Spinal cord (tissue), 10 donors: ENCODE results near the gene TSHZ2. TPM values are rescaled to one million over a fixed set of nuclear protein-coding genes. Genes with fewer than 3 reads are reported as not detected.

Experiments used
- DNase-seq, 6 donors: peaks; one replicate each; pipeline versions ENCODE4 v3.0.0 to v3.0.0-alpha.2; 2013 to 2015; ENCODE audit warnings: low spot score in 6 of 6, low read depth in 4 of 6
- H3K27ac ChIP-seq: one replicate; pipeline ENCODE4 v1.5.1; 2013; ENCODE audit warnings: low read depth, low read length, control low read depth
- H3K27me3 ChIP-seq: one replicate; pipeline ENCODE4 v1.6.1; 2013; ENCODE audit warnings: low read length; ENCODE audit not compliant: control insufficient read depth, insufficient read depth
- H3K36me3 ChIP-seq: one replicate; pipeline ENCODE4 v1.6.1; 2013; ENCODE audit warnings: low read length; ENCODE audit not compliant: control insufficient read depth, insufficient read depth
- H3K4me1 ChIP-seq: one replicate; pipeline ENCODE4 v1.6.1; 2013; ENCODE audit warnings: low read length; ENCODE audit not compliant: control insufficient read depth, insufficient read depth
- H3K4me3 ChIP-seq: one replicate; pipeline ENCODE4 v1.5.1; 2013; ENCODE audit warnings: low read depth, low read length, control low read depth
- H3K9me3 ChIP-seq: one replicate; pipeline ENCODE4 v1.6.1; 2013; ENCODE audit warnings: low read length; ENCODE audit not compliant: control insufficient read depth, insufficient read depth
- WGBS: methylation state at CpG from one replicate; pipeline ENCODE4 v1.1.5; 2013; ENCODE audit warnings: missing lambda C conversion rate; ENCODE audit not compliant: insufficient coverage; 5-methylcytosine and 5-hydroxymethylcytosine counted together
- polyA plus RNA-seq, 2 donors: library from polyadenylated mRNA; unstranded; fragments of 120-200 nt; gene quantifications; one replicate each; pipeline ENCODE4 v1.2.1, GENCODE V29; 2013; ENCODE audit not compliant: insufficient read length in 2 of 2
- total RNA-seq, 2 donors: library from RNA; depleted of rRNA in 1 of 2; stranded (reverse); fragments of 120-200 nt in 1 of 2; fragments of >200 nt in 1 of 2; gene quantifications; one replicate each; pipeline versions ENCODE4 v1.2.3 to v1.2.4, GENCODE V29; 2013 to 2014
- donor health status: healthy.

Gene TSHZ2
- total and polyA plus RNA-seq, 4 donors = 11.8 to 33.0 (median 25.7) TPM

DNA sequence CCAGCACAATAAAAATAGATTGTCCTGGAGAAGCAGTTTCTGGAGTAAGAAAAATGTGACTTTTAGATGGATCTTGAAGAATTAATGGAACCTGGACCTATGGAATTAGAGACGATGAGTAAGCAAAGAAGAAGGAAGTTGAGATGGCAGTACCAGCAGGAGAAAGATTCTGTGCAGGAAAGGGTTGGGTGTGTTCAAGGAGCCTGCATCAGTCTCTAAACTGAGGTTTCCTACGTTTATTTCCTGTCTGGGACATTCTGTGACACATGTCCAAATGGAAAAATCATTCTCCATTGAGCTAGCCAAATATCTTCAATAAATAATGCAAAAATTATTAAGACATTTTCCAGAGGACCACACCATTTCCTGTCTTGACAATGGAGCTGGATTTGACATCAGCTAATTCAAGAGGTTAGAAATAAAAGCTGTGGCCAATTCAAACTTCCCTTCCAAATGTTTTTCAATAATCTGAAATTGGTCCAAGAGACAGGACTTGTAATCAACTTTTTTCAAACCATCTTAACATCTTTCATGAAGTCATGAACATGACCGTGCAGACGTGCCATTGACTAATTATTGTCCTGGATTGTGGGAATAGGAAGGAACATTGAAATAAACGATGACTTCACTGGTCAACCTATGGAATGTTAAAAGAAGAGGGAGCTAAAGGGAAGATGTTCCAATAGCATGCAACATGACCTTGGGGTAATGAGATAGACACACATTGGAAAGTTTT, 423.2 kb downstream of the TSHZ2 start:
- no peaks in the 10 kb centered on the region for H3K9me3 ChIP-seq
- no peak for DNase-seq
- H3K27ac ChIP-seq = no peak overlapping the region
- WGBS = 88% methylated on average over 5 of the region's 5 CpGs
- no peaks in the 10 kb centered on the region for H3K27me3 ChIP-seq
- no peak overlapping the region for H3K4me3 ChIP-seq
- H3K4me1 ChIP-seq = no peaks in the 10 kb centered on the region
- H3K36me3 ChIP-seq = no peaks in the 10 kb centered on the region

DNA sequence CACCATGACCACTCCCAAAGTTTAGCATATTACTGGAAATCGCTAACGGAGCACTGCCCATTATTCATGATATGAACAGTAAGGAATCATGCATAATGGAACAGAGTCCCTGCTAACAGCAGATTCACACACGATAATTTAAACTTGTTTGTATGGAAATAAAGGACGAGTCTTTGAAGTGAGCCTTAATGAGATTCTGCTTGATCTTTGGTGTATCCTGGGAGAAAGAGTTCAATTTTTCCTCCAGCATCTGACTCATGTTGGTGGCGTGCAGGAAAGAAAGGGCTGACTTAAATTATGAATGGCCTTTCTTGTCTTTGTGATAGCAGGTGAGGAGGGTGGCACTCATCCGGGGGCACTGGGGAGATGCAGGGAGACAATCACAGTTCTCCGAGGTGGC, 426.9 kb downstream of the TSHZ2 start:
- Histone ChIP-seq H3K9me3 (no peaks in the 10 kb centered on the region), H3K36me3 (no peaks in the 10 kb centered on the region), H3K27me3 (no peaks in the 10 kb centered on the region), H3K4me1 (no peaks in the 10 kb centered on the region), H3K4me3 (no peak overlapping the region), H3K27ac (no peak overlapping the region)
- WGBS = 39% methylated on average over 4 of the region's 7 CpGs
- DNase-seq = no peak

DNA sequence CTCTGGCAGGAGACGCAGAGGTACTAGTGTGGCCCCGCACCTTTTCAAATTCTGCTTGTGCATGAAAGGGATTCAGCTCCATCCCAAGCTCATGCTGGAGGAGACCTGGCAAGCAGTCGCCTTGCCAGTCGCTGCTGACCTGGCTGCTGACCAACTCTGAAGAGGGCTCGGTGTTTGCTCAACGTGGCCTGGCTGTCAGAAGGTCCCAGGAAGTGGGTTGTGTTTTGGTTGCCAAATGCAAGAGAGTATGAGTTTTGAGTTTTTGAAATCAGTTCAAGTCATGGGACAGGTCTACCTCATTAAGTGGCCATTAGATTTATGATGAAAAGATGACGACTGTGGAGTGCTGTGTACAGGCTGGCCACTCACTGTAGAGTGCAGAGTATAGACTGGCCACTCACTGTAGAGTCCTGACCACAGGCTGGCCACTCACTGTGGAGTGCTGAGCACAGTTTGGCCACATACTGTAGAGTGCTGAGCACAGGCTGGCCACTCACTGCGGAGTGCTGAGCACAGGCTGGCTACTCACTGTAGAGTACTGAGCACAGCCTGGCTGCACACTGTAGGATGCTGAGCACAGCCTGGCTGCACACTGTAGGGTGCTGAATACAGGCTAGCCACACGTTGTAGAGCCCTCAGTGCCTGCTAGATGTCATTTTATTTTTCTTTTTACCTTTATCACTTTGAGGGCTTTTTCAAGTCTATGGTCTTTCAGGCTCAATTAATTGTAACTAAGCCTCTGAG, 427.6 kb downstream of the TSHZ2 start:
- no peaks in the 10 kb centered on the region for H3K27me3 ChIP-seq
- no peaks in the 10 kb centered on the region for H3K36me3 ChIP-seq
- 69% methylated on average over 9 of the region's 9 CpGs for WGBS
- H3K27ac ChIP-seq = no peak overlapping the region
- no peaks in the 10 kb centered on the region for H3K9me3 ChIP-seq
- no peaks in the 10 kb centered on the region for H3K4me1 ChIP-seq
- no peak for DNase-seq
- no peak overlapping the region for H3K4me3 ChIP-seq

DNA sequence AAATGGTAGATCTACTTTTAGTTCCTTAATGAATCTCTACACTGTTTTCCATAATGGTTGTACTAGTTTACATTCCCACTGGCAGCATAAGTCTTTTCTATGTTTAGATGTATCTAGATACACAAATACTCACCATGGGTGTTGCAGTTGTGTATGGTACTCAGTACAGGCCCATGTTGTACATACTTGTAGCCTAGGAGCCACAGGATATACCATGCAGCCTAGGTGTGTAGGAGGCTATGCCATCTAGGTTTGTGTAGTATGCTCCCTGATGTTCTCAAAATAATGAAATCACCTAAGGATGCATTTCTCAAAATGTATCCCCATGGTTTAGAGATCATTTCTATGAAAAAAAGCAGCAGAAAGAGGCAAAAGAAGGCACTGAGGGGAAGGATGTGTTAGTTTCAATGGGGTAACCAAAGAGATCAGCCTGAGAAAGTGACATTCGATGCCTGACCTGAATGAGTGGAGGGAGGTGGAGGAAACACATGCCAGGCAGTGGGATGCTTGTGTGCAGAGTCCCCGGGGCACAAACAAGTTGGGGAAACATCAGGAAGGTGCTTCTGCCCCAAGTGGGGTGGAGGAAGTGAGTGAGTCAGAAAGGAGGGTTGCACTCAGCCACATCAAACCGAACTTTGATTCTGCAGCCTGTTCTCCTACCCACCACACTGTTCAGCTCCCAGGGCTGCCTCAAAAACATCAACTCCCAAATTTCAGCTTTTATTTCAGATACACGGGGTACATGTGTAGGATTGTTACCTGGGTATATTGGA, 430.3 kb downstream of the TSHZ2 start:
- 73% methylated on average over 2 of the region's 4 CpGs for WGBS
- Histone ChIP-seq H3K4me1 (no peaks in the 10 kb centered on the region), H3K27me3 (no peaks in the 10 kb centered on the region), H3K36me3 (no peaks in the 10 kb centered on the region), H3K9me3 (no peaks in the 10 kb centered on the region), H3K4me3 (no peak overlapping the region), H3K27ac (no peak overlapping the region)
- no peak for DNase-seq

DNA sequence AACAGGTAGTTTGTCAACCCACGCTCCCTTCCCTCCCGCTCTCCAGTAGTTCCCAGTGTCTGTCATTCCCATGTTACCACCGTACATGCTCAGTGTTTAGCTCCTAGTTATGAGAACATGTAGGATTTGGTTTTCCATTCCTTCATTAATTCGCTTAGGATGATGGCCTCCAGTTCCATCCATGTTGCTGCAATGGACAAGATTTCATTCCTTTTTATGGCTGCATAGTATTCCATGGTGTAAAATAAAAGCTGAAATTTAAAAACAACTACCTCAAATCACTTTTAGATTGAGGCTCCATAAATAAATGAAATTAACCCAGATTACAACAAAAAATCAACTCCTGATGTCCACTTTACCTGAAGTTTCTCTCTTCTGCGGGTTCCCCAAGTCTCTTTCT, 430.9 kb downstream of the TSHZ2 start:
- no peaks in the 10 kb centered on the region for H3K27me3 ChIP-seq
- no peaks in the 10 kb centered on the region for H3K36me3 ChIP-seq
- no peak for DNase-seq
- H3K9me3 ChIP-seq = no peaks in the 10 kb centered on the region
- no peaks in the 10 kb centered on the region for H3K4me1 ChIP-seq
- no CpG with 5 or more reads among the region's 5 CpGs for WGBS
- H3K27ac ChIP-seq = no peak overlapping the region
- no peak overlapping the region for H3K4me3 ChIP-seq

DNA sequence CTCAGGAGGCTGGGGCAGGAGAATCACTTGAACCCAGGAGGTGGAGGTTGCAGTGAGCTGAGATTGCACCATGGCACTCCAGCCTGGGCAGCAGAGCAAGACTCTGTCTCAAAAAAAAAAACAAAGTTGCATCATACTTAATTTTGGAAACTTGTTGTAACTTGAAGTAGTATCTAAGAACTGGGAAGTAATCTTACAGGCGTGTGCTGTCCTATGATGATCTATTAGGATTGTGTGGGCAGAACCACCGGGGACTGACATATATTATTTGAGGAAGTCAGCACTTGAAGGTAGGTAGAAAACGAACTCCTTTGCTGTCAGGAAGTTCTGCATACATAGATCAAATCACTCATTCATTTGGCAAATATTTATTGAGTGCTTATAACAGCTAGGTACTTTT, 433.0 kb downstream of the TSHZ2 start:
- Histone ChIP-seq H3K27me3 (no peaks in the 10 kb centered on the region), H3K4me1 (no peaks in the 10 kb centered on the region), H3K9me3 (no peaks in the 10 kb centered on the region), H3K4me3 (no peak overlapping the region), H3K36me3 (no peaks in the 10 kb centered on the region), H3K27ac (no peak overlapping the region)
- no peak for DNase-seq
- WGBS = 86% methylated on average over 1 of the region's 3 CpGs

DNA sequence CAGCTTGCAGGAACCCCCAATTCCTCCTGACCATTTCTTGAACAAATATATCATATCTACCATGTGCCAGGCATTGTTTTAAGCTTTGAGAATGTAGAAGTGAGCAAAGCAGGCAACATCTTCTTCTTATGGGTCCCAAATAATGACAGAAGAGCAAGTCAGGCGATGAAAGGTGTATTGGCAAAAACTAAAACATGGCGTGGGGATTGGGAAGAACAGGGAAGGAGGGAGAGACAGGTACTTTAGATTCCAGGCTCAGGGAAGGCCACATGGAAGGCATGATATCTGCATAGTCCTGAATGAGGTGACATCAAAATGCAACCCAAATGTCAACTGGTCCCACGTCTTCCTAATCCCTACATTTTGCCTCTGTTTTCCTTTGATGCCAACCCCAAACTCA, 434.4 kb downstream of the TSHZ2 start:
- Histone ChIP-seq H3K9me3 (no peaks in the 10 kb centered on the region), H3K4me3 (no peak overlapping the region), H3K4me1 (no peaks in the 10 kb centered on the region), H3K36me3 (no peaks in the 10 kb centered on the region), H3K27me3 (no peaks in the 10 kb centered on the region), H3K27ac (no peak overlapping the region)
- WGBS = 93% methylated on average over 3 of the region's 3 CpGs
- no peak for DNase-seq

DNA sequence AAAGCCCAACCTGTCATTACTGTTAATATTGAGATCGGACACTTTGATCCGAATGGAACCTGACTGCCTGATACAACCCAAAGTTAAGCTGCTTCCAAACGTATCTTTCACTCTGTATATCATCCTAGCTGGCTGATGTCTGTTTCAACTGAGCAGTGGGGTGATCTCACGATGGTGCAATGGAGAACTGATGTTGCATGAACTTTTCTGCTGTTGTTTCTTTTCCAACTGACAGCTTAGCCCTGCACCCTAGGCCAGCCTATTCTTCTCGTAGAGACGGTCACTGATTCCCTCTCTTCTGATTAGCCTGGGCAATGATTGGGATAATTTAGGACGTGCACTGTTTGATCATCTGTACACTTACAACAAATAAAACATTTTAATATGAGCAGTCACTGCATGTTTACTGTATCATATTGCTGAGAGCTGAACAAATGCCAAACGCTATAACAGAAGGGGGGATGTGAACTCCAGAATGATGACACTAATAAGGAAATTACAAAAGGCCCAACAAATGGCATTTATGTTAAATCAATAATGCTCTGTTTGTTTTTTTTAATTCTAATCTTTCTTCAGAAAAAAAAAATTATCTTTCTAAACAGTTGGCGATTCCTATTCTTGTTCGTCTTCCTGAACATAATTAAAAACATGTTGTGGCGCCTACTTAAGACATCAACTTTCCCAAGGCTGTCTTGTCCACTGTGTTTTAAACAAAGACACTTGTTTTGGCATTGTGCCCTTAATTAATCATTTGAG, 436.7 kb downstream of the TSHZ2 start:
- no peak overlapping the region for H3K27ac ChIP-seq
- 63% methylated on average over 6 of the region's 11 CpGs for WGBS
- H3K4me1 ChIP-seq = peaks cover 8% of the 10 kb centered on the region
- H3K9me3 ChIP-seq = no peaks in the 10 kb centered on the region
- no peaks in the 10 kb centered on the region for H3K27me3 ChIP-seq
- no peak overlapping the region for H3K4me3 ChIP-seq
- DNase-seq = peak in 1 of 6 donors; percentile 44
- H3K36me3 ChIP-seq = no peaks in the 10 kb centered on the region

DNA sequence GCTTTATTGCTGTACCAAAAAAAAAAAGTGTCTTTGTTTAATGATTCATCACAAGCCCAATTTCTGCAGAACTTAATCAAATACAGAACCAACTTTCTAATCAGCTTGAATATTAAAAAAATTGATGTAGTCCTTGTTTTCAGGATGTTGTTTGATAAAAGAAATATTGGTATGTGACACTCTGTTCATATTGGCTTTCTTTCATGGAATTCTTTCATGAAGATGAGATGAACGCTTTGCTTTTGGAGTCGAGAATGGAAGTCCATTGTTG, 437.2 kb downstream of the TSHZ2 start:
- 35% methylated on average over 2 of the region's 2 CpGs for WGBS
- no peak overlapping the region for H3K27ac ChIP-seq
- H3K36me3 ChIP-seq = no peaks in the 10 kb centered on the region
- H3K4me3 ChIP-seq = no peak overlapping the region
- H3K27me3 ChIP-seq = no peaks in the 10 kb centered on the region
- no peaks in the 10 kb centered on the region for H3K9me3 ChIP-seq
- peaks cover 8% of the 10 kb centered on the region for H3K4me1 ChIP-seq
- no peak for DNase-seq
